ENCODE measurements around the gene ZIC3.

ZIC3 gene

GRCh38 chrX:137587151-137587550 lies 21.2 kb downstream of the ZIC3 start:
- Histone ChIP-seq H3K27me3 (ENCODE audit: low read depth, low read length) (no peaks in the 10 kb centered on the region), H3K36me3 (replicated peaks; ENCODE audit: low read depth, low read length) (no peaks in the 10 kb centered on the region), H3K9ac (ENCODE audit: low read length) (no peak overlapping the region), H4K20me1 (ENCODE audit: insufficient read depth, low read length) (no peaks in the 10 kb centered on the region), H3K27ac (ENCODE audit: low read length) (no peak overlapping the region), H3K79me2 (ENCODE audit: low read length) (no peaks in the 10 kb centered on the region), H3K4me1 (ENCODE audit: low read length) (no peaks in the 10 kb centered on the region), H3K4me2 (ENCODE audit: low read length) (no peak overlapping the region), H3K4me3 (ENCODE audit: low read length) (no peak overlapping the region), H3K9me3 (ENCODE audit: insufficient read depth, low read length) (no peaks in the 10 kb centered on the region), H2AFZ (ENCODE audit: low read depth, low read length) (no peak overlapping the region)
- TF ChIP-seq EZH2phosphoT487 (IDR thresholded peaks at IDR 0.05; ENCODE audit: low read depth) (no peak), CTCF (IDR thresholded peaks at IDR 0.05; ENCODE audit: low read depth, low read length) (no peak)

DNA sequence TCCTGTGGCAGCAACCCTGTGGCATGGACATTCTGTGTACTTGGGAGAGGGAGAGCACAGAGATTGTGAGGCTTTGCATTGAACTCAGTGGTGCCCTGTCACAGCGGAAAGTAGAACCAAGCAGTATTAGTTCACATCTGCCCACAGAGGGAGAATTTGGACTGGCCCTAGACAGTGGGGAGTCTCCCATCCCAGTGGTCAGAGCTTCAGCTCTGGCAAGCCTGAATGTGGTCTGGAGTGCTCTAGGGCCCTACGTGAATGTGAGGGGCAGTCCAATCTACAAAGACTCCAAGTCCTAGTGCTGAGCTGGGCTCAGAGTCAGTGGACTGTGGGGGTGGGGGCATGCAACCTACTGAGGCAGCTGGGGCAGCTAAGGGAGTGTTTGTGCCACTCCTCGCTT lies 34.8 kb downstream of the ZIC3 start:
- no peaks in the 10 kb centered on the region for H3K36me3 ChIP-seq (replicated peaks; ENCODE audit: low read depth, low read length)
- TF ChIP-seq EZH2phosphoT487 (IDR thresholded peaks at IDR 0.05; ENCODE audit: low read depth) = no peak
- TF ChIP-seq CTCF (IDR thresholded peaks at IDR 0.05; ENCODE audit: low read depth, low read length) = no peak
- H3K4me1 ChIP-seq (ENCODE audit: low read length) = no peaks in the 10 kb centered on the region
- H3K79me2 ChIP-seq (ENCODE audit: low read length) = no peaks in the 10 kb centered on the region
- no peak overlapping the region for H3K9ac ChIP-seq (ENCODE audit: low read length)
- H3K4me3 ChIP-seq (ENCODE audit: low read length) = no peak overlapping the region
- H3K27me3 ChIP-seq (ENCODE audit: low read depth, low read length) = no peaks in the 10 kb centered on the region
- no peak overlapping the region for H2AFZ ChIP-seq (ENCODE audit: low read depth, low read length)
- H4K20me1 ChIP-seq (ENCODE audit: insufficient read depth, low read length) = no peaks in the 10 kb centered on the region
- no peaks in the 10 kb centered on the region for H3K9me3 ChIP-seq (ENCODE audit: insufficient read depth, low read length)
- H3K4me2 ChIP-seq (ENCODE audit: low read length) = no peak overlapping the region
- H3K27ac ChIP-seq (ENCODE audit: low read length) = no peak overlapping the region

All from OCI-LY3 (cell line).